ENCODE measurements around the gene LRRC2.
"Not testable (repeated sequence)": the region's sequence is repeated elsewhere in the genome, so short reads cannot be mapped to it uniquely, and the experiment has no call there.

Gene LRRC2

GRCh38 chr3:46584598-46585467, 18.7 kb upstream of the LRRC2 start:
- no peak for DNase-seq (ENCODE audit: low read depth in 3 of 3, low spot score in 1 of 3)

GRCh38 chr3:46580675-46581074, 14.6 kb upstream of the LRRC2 start:
- DNase-seq (ENCODE audit: low read depth in 3 of 3, low spot score in 1 of 3): no peak

DNA sequence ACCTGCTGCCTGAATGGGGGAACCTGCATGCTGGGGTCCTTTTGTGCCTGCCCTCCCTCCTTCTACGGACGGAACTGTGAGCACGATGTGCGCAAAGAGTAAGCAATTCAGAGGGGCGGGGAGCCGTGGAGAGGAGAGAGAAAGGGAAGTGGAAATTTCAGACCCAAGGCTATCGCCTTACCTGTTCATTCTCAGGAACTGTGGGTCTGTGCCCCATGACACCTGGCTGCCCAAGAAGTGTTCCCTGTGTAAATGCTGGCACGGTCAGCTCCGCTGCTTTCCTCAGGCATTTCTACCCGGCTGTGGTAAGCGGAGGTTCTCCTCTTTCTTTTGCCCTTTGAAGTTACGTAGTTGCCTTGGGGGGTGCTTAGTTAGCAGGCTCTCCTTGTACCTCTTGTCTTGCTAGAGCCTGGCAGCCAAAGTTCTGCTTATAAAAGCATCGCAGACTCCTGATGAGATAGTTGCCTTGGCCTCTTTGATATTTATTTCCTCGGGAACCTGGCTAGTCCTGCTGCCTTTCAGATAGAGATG, 13.7 kb upstream of the LRRC2 start:
- DNase-seq (ENCODE audit: low read depth in 3 of 3, low spot score in 1 of 3): no peak

- DNase-seq (ENCODE audit: low read depth in 3 of 3, low spot score in 1 of 3): no peak
Measured at GRCh38 chr3:46578973-46579755, 13.1 kb upstream of the LRRC2 start.

GRCh38 chr3:46577580-46578249, 11.6 kb upstream of the LRRC2 start:
- DNase-seq (ENCODE audit: low read depth in 3 of 3, low spot score in 1 of 3): not testable (repeated sequence)

DNA sequence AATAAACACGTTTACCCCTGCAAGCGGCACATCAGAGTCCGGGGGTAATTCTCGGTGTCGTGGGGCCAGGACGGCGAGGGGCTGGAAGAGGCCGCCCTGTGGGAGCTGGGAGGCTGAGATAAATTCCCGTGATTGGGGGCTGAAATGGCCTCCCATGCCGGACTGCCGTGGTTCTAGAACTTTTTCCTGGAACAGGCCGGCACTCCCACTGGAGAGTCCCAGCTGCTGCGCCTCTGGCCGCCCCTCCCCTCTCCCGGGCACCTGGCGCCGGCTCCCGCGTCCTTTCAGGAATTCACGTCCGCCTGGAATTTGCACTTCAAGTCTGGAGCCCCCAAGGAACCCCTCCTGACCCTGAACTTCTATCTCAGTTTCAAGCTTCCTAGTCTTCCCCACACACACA, 10.8 kb upstream of the LRRC2 start:
- no peak for DNase-seq (ENCODE audit: low read depth in 3 of 3, low spot score in 1 of 3)

- no peak for DNase-seq (ENCODE audit: low read depth in 3 of 3, low spot score in 1 of 3)
Measured at GRCh38 chr3:46576386-46576785, 10.3 kb upstream of the LRRC2 start.

DNA sequence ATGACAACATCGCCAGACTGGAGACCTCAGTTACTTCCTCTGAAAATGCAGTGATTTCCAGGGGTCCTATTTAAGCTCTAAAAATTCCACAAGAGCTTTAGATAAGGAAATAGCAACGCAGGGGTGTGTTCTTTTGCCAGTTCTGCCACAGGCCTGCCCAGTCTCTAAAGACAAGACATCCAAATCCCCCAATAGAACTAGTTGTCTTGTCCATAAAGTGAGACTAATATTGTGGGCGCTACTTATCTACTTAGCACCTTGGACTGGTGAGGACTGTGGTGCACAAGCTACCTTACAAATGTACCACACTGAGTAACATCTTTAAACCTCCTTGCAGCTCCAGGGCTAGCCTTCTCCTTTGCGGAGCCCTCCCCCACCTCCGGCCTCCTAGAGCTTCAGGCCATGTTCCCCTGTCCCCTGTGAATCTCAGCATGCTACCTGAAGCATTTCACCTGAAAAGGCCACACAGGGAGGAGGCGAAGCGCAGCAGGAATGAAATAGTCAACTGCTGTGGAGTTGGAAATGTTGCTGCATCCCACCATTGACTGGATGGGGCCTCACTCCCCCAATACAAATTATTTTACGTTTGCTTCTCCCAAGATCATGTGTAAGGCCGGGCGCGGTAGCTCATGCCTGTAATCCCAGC, 9.6 kb upstream of the LRRC2 start:
- DNase-seq (ENCODE audit: low read depth in 3 of 3, low spot score in 1 of 3): no peak

DNA sequence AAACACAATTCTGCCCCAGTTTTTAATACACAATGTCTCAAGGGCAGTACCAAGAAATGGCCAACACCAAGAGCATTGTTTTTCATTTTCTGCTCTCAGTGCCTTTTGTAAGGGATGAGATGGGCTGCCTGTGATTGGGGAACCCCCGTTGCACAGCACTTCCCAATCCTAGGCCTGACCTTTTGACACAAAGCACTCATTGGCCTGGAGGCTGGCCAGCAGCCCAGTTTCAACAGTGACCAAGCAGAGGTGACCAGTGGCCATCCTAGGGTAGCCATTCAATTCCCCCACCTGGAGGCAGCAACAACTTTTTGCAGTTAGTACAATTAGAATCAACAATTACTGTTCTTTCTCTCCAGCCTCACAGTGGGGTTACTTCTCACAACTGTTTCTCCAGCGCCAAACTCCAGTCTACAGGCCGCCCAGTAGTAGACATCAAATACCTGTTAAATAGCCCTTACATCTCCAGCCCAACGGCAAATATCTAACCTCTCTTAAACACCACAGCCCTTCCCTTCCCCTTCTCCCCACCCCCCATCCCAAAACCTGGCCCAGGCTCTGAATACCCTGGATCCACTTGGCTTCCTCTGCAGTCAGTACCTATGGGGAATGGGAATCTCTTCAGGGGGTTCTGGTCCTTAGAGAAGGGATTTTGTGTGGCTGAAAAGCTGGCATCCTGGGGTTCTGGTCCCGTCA, 8.9 kb upstream of the LRRC2 start:
- DNase-seq (ENCODE audit: low read depth in 3 of 3, low spot score in 1 of 3): no peak

DNA sequence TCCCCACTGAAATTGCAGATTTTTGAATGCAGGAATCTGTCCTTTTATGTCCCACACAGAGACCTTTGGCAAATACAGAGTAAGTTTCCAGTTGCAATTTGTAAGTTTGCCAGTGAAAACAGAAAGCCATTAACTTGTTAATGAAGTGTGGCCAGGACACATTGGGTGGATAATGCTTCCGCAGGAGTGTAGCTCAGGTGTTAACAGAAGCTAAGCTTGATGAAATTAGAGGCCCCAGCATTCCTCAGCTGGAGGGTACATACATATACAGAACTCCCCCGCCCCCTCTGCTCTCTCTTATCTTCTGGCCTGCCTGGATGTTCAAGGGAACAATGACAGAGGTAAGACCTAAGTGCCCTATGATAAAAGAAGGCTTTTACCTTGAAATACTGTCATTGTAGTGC, 8.1 kb upstream of the LRRC2 start:
- no peak for DNase-seq (ENCODE audit: low read depth in 3 of 3, low spot score in 1 of 3)

DNA sequence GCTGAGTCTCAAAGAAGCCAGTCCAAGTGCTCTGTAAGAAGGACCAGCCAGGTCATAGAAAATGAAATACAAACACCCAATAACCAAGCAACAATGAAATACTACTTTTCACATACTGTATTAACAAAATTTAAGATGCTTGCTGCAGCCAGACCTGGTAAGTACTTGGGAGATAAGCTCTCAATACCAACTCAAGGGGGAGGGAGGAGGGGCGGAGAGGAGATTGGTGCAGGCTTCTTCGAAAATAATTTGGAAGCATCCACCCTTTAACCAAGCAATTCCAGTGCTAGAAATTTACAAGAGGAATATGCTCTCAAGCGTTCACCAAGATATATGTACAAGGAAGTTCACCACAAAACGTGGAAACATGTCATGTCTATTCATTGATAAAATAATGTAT, 7.6 kb upstream of the LRRC2 start:
- DNase-seq (ENCODE audit: low read depth in 3 of 3, low spot score in 1 of 3): no peak

DNA sequence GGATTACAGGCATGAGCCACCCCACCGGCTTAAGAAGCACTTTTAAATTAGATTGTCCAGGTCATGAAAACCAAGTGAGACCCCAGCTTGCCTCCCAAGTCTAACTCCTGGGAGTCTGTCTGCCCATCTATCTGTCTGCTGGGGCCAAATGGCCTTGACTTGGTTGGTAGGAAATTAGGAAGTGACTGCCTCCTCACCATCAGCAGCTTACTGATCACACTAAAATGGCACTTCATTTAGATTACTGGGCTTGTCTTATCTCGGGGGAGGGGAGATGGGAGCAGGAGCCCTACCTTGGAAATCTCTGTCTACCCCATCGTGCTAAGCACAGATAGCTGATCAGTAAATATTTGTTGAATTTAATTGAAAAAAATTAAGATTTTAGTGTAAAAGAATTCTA, 5.6 kb upstream of the LRRC2 start:
- DNase-seq (ENCODE audit: low read depth in 3 of 3, low spot score in 1 of 3): no peak

- no peak for DNase-seq (ENCODE audit: low read depth in 3 of 3, low spot score in 1 of 3)
Measured at GRCh38 chr3:46565607-46566039, 479 bp downstream of the LRRC2 start.

DNA sequence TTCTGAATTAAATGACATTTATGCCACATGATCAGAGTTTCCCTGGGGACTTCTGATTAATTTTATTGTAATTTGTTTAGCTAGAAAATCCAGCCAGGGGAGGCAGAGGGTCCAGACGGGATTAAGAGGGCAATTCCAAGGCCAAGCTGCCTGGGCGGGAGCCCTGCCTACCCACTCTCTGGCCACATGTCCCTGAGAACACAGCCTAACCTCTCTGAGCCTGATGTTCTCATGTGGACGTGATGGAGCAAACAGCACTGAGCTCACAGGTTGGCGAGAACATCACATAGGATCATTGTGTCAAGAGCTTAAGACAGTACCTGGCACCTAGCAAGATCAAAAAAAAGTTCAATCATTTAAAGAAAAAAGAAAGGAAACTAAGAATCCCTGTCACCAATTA, 1.0 kb downstream of the LRRC2 start:
- no peak for DNase-seq (ENCODE audit: low read depth in 3 of 3, low spot score in 1 of 3)

DNA sequence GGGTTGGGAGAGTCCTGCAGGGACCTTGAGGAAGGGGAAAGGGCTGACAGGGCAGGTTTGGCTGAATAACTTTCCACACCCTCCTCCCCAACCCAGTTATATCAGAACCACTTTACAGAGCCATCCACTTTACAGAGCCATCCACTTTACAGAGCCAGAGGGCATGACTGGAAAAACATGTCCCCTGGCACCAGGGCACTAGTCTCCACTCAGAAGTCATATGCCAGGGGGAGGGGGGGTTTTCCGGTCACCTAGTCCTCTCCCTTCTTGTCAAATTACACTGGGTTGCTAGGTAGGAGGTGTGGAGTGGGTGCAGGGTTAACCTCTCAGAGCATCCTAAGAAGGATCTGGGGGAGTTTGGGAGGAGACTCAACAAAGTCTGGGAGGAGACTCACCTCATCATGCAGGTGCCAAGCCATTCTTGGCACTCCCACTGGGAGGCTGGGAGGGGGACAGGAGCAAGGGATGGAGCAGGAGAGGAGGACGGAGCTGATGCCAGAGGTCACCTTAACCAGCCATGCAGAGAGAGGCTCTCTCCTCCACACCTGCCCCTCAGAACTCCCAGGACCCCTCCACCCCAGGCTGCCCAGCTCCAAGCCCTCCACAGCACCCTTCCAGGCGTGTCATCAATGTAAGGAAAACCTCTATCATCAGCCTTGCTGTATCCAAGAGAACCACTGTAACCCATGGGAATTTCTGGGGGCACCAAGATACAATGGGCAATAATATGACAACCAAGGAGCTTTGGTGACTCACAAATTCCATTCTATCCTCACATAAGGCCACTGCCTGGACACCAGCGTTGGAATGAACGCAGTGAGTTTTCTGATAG, 1.7 kb downstream of the LRRC2 start:
- no peak for DNase-seq (ENCODE audit: low read depth in 3 of 3, low spot score in 1 of 3)

- no peak for DNase-seq (ENCODE audit: low read depth in 3 of 3, low spot score in 1 of 3)
Measured at GRCh38 chr3:46561951-46562350, 4.2 kb downstream of the LRRC2 start.

DNA sequence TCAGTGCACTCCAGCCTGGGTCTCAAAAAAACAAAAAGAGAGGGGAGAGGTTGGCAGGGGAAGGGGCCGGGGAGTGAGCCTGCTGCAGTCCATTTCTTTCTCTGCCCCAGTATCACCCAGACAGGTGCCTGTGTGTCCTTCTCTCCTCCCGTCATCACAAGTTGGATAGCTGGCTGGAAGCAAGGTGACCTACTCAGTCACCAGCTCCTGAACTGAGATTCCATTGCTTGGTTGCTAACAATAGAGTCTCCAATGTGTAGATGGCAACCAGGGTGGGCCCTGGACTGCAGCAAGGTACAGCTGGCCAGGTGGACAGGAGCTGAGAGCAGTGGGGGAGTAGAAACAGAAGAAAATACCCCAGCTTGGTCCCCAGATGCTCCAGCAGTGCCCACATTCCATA, 4.6 kb downstream of the LRRC2 start:
- no peak for DNase-seq (ENCODE audit: low read depth in 3 of 3, low spot score in 1 of 3)

DNA sequence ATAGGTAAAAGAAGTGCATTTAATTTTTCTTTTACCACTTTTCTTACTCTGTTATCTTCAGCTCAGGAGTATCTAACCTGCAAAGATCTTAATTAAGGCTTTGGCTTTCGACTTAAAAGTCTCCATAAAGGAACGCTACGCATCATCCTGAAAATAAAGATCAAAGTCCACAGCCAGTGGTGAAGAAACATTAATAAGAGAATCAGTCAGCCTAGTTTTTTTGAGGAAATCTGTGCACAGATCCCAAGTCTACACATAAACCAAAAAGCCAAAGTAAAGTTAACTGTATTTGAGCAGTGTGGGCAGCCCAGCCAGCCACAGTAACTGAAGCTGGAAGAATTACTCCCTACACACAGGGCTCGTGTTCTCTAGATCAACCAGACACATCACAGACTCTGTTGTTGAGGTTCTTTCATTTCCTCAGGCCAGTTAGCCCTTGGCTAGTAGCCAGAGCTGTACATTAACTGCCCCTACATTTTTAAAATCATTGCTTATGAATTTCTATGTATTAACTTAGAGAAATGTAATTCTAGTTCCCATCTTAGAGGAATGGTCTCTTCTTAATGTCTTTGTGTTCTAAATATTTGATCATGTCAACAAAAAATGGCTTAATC, 6.9 kb downstream of the LRRC2 start:
- no peak for DNase-seq (ENCODE audit: low read depth in 3 of 3, low spot score in 1 of 3)

All from stimulated activated CD4-positive, alpha-beta T cell treated with anti-CD3 and anti-CD28 coated beads, TNF-alpha, amount 100 ng/mL, for 1 hour (primary cell).